ENCODE data around the gene RNASE11. TPM values are rescaled to one million over a fixed set of nuclear protein-coding genes. Genes with fewer than 3 reads are reported as not detected.
"Not testable (repeated sequence)": the region's sequence is repeated elsewhere in the genome, so short reads cannot be mapped to it uniquely, and the experiment has no call there.

The RNASE11 gene
- polyA plus RNA-seq (2013, experiment 1 of 2; ENCODE audit: insufficient read length): not detected
- polyA plus RNA-seq (2013, experiment 2 of 2; ENCODE audit: insufficient read length): not detected

GRCh38 chr14:20587489-20588154, at the start of gene RNASE11:
Gene RNASE11, minus strand, starts transcription at chr14:20588001.
- DNase-seq: no peak

GRCh38 chr14:20632831-20633691, 45.3 kb upstream of the RNASE11 start:
- DNase-seq: peak; percentile 92

- no peak for DNase-seq
These were observed 44.6 kb upstream of the RNASE11 start for GRCh38 chr14:20632448-20632830.

- peak; percentile 71 for DNase-seq
These were observed 44.1 kb upstream of the RNASE11 start for GRCh38 chr14:20631880-20632389.

GRCh38 chr14:20631023-20631879, 43.5 kb upstream of the RNASE11 start:
- DNase-seq: peak; percentile 68

- DNase-seq: peak; percentile 40
These were observed 42.7 kb upstream of the RNASE11 start for GRCh38 chr14:20630340-20631022.

GRCh38 chr14:20628063-20628854, 40.5 kb upstream of the RNASE11 start:
- DNase-seq: no peak

- no peak for DNase-seq
These were observed 39.7 kb upstream of the RNASE11 start for GRCh38 chr14:20627346-20628027.

GRCh38 chr14:20626274-20626673, 38.5 kb upstream of the RNASE11 start:
- DNase-seq: no peak

GRCh38 chr14:20624495-20625070, 36.8 kb upstream of the RNASE11 start:
- DNase-seq: peak; percentile 65

- DNase-seq: no peak
These were observed 36.0 kb upstream of the RNASE11 start for GRCh38 chr14:20623798-20624197.

- DNase-seq: no peak
These were observed 35.1 kb upstream of the RNASE11 start for GRCh38 chr14:20622816-20623291.

GRCh38 chr14:20620798-20621478, 33.1 kb upstream of the RNASE11 start:
- no peak for DNase-seq

GRCh38 chr14:20619688-20620087, 31.9 kb upstream of the RNASE11 start:
- not testable (repeated sequence) for DNase-seq

GRCh38 chr14:20618271-20618749, 30.5 kb upstream of the RNASE11 start:
- no peak for DNase-seq

GRCh38 chr14:20617138-20618003, 29.6 kb upstream of the RNASE11 start:
- DNase-seq: no peak

- DNase-seq: no peak
These were observed 28.2 kb upstream of the RNASE11 start for GRCh38 chr14:20615996-20616395.

All from fibroblast of skin of back (primary cell).